ENCODE measurements around the gene ADAMTS9. TPM values are rescaled to one million over a fixed set of nuclear protein-coding genes. Genes with fewer than 3 reads are reported as not detected.
A peak's percentile ranks its signal among the peaks of the same experiment; 100 is the strongest.

Gene ADAMTS9
- total RNA-seq, 4 donors from 2014 or later: 136 to 1,116 (median 230) TPM

DNA sequence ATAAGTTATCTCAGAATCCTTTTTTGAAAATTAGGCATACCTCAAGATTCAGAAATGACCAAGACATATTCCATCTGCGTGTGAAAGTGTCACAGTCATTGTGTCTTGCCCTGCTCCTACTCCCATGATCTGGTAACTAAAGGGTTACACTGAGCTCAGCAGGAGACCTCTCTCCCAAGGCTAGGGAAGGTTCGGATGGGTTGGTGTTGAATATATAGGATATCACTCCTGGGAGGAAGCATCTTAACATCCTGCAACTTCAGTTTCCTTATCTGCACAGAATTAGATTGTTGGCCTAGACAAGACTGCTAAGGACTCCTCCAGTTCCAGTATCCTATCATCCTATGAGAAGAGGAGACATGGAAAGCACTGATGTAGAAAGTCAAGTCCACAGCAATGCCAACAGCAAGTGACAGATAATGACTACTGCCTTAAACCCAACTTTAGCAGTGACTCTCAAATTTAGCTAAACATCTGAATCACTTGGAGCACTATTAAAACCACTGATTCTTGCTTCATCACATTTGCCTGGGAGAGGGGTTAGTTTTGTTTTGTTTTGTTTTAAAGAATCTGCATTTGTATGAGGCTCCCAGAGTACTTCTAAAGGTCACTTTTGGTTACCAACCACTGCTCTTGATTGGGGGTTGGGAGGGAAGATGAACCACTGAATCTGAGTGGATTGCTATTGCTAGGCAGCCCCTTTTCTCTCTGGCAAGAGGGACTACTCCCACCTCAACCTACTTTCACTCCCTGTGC is 9.7 kb downstream of the ADAMTS9 start:
- ATAC-seq (ENCODE audit: low FRiP score): no peak
- no peak for DNase-seq (ENCODE audit: low spot score)
- TF ChIP-seq, protein P1, sequence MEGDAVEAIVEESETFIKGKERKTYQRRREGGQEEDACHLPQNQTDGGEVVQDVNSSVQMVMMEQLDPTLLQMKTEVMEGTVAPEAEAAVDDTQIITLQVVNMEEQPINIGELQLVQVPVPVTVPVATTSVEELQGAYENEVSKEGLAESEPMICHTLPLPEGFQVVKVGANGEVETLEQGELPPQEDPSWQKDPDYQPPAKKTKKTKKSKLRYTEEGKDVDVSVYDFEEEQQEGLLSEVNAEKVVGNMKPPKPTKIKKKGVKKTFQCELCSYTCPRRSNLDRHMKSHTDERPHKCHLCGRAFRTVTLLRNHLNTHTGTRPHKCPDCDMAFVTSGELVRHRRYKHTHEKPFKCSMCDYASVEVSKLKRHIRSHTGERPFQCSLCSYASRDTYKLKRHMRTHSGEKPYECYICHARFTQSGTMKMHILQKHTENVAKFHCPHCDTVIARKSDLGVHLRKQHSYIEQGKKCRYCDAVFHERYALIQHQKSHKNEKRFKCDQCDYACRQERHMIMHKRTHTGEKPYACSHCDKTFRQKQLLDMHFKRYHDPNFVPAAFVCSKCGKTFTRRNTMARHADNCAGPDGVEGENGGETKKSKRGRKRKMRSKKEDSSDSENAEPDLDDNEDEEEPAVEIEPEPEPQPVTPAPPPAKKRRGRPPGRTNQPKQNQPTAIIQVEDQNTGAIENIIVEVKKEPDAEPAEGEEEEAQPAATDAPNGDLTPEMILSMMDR (IDR thresholded peaks at IDR 0.05): no peak

DNA sequence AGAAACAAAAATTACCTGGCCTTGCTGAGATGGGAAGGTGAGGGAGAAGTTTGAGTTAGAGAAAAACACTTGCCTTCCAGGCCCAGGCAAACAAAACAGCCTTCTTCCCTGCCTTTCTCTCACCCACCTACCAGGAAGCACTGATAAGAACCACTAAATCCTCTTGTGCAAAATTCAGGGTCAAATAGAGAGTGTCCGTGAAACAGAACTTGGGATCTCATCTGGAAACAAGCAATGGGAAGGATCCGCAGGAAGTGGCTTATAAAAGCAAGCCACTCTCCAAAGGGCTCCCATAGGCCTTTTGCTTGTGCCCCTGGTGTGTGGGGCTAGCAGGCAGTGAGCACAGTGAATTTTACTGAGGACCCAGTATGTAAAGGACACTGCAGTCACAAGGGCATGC is 11.0 kb downstream of the ADAMTS9 start:
- ATAC-seq (ENCODE audit: low FRiP score) (no peak), DNase-seq (ENCODE audit: low spot score) (no peak)
- TF ChIP-seq, protein P1 (IDR thresholded peaks at IDR 0.05): no peak

DNA sequence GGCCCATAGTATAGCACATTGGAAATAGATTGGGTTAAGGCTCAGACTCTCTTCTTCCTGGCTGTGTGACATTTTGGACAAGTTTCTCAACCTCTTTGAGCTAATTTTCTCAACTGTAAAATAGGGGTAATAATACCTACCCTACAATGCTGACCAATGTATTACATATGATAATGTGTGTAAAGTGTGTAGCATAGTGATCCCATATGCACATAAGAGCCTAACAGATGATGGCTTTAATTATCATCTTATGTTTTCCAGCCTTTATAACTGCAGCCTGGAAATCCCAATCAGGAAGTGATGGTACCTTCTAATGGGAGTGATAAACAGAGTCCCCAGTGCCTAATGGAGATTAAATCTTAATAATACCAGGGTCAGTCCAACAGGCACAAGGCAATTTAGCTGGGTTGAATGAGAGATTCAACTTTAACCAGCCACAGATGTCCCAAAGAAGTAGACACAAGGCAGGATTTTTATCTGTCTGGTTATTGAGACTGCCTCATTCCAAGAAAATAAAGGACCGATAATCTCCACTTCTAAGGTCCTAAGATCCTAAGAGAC is 12.0 kb downstream of the ADAMTS9 start:
- TF ChIP-seq, protein P1 (IDR thresholded peaks at IDR 0.05): no peak
- ATAC-seq (ENCODE audit: low FRiP score) (no peak), DNase-seq (ENCODE audit: low spot score) (no peak)

DNA sequence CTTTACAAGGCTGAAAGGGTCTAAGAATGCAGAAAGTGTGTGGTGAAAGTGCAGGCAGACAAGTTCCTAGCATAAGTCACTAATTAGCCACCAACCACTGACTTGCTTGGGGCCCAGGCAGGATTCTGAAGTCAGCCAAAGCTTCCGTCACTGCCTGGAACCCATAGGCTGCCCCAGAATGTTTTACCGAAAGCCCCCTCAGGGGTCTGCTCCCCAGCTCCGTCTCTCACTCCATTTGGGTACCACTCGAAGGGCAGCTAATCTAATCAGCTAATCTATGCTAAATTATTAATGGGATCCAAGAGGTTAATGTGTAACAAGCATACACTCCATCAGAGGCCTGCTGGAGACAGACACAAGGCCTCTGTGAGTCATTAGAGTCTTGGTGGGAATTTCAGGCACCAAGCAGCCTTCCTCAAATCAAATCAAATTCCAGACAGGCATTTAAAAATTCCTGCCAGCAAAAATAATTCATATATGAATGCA is 13.2 kb downstream of the ADAMTS9 start:
- ATAC-seq (ENCODE audit: low FRiP score): peak; percentile 49

DNA sequence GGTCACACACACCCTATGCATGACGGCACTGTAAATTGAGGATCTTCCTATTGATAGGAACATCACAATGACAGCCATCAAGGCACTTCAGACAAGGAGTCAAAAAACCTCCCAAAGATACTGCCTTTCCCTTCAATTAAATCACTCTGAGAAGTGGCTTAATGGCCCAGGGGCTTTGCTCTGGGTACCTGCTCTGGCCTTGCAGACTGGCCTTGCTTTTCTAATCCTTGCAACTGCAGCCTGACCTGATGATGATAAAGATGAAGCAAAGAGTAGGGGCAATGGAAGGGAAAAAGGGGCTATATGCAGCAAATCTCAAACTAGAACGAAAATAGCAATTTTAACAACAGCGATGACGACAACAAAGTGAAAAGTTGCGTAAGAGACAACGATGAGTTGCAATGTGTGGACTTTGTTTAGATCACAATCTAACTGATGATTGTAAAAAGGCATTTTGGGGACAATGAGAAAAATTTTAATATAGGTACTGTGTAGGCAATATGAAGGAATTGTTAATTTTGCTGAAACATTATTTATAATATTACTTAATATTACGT is 14.6 kb downstream of the ADAMTS9 start:
- TF ChIP-seq, protein P1 (IDR thresholded peaks at IDR 0.05): no peak
- ATAC-seq (ENCODE audit: low FRiP score) (no peak), DNase-seq (ENCODE audit: low spot score) (no peak)

More for the DNA sequence above, 13.2 kb downstream of the ADAMTS9 start:
- TF ChIP-seq, protein P1 (IDR thresholded peaks at IDR 0.05): no peak
- no peak for DNase-seq (ENCODE audit: low spot score)

DNA sequence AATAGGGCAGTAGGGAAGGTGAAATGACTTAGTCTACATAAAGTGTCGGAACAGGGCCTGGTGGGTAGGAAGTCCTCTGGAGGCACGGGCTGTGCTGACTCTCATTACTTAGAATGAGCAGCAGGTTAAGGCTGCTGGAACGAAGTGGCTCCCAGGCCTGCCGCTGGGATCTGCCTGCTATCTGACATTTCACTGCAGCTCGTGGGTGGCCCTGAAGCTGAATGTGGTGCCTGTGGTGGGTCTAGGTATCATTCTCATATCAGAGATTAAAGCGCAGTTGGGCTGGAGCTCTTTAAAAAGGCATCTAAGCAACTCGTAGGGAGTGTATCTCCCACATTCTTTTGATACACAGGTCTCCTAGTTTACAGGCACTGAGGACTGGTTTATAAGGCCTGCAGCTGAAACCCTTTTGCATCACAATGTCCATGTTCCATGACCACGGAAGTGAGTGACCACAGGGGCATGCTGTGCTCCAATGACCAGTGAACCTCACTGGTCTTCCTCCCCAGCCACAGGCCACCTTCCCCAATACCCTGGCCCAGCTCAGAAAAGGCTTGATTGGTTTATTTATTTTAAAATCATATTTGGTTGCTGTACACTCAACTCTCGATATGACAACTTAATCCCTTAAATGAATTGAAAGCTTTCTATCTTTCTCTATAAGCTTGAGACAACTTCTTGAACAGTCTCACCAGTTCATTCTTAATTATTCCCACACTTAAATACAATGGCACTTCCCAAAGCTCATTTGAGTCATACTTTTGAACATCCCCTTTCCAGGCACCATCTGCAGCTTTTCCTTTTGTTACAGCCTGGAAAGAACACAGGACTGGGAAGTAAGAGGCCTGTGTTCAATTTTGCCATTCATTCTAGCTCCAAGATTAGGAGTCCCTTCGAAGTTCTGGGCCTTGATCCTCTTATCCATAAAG is 19.0 kb downstream of the ADAMTS9 start:
- ATAC-seq (ENCODE audit: low FRiP score) (no peak), DNase-seq (ENCODE audit: low spot score) (no peak)
- TF ChIP-seq, protein P1 (IDR thresholded peaks at IDR 0.05): no peak
